ENCODE measurements around the gene DRAXIN. TPM values are rescaled to one million over a fixed set of nuclear protein-coding genes. Genes with fewer than 3 reads are reported as not detected.

DRAXIN gene
- total RNA-seq, 2 donors from 2014 or later = 0.35 TPM; not detected in 1

DNA sequence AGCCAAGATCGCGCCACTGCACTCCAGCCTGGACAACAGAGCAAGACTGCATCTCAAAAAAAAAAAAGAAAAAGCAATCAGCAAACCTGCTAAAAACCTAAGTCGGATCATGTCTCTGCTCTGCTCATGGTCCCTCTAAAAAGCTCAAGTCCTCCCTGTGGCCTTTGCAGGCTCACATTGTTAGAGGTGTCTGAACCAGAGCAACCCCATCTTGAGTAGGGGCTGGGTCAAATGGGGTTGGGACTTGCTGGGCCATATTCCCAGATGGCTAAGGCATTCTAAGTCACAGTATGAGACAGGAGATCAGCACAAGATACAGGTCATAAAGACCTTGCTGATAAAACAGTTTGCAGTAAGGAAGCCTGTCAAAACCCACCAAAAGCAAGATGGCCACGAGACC, 3.0 kb upstream of the DRAXIN start:
- DNase-seq (ENCODE audit: low spot score) (no peak), ATAC-seq (ENCODE audit: insufficient number of reproducible peaks, low FRiP score, low read depth) (no peak)
- Histone ChIP-seq H3K27me3 (replicated peaks; ENCODE audit: insufficient read depth) (peaks cover 8% of the 10 kb centered on the region), H3K4me3 (no peak overlapping the region), H3K36me3 (no peaks in the 10 kb centered on the region), H3K4me1 (ENCODE audit: control insufficient read depth in 1 of 2, low read depth in 2 of 2) (peaks cover 7 to 23% of the 10 kb centered on the region in 2 donors), H3K9me3 (no peaks in the 10 kb centered on the region), H3K27ac (no peak overlapping the region)
- TF ChIP-seq, protein P1, sequence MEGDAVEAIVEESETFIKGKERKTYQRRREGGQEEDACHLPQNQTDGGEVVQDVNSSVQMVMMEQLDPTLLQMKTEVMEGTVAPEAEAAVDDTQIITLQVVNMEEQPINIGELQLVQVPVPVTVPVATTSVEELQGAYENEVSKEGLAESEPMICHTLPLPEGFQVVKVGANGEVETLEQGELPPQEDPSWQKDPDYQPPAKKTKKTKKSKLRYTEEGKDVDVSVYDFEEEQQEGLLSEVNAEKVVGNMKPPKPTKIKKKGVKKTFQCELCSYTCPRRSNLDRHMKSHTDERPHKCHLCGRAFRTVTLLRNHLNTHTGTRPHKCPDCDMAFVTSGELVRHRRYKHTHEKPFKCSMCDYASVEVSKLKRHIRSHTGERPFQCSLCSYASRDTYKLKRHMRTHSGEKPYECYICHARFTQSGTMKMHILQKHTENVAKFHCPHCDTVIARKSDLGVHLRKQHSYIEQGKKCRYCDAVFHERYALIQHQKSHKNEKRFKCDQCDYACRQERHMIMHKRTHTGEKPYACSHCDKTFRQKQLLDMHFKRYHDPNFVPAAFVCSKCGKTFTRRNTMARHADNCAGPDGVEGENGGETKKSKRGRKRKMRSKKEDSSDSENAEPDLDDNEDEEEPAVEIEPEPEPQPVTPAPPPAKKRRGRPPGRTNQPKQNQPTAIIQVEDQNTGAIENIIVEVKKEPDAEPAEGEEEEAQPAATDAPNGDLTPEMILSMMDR (IDR thresholded peaks at IDR 0.05) = no peak

DNA sequence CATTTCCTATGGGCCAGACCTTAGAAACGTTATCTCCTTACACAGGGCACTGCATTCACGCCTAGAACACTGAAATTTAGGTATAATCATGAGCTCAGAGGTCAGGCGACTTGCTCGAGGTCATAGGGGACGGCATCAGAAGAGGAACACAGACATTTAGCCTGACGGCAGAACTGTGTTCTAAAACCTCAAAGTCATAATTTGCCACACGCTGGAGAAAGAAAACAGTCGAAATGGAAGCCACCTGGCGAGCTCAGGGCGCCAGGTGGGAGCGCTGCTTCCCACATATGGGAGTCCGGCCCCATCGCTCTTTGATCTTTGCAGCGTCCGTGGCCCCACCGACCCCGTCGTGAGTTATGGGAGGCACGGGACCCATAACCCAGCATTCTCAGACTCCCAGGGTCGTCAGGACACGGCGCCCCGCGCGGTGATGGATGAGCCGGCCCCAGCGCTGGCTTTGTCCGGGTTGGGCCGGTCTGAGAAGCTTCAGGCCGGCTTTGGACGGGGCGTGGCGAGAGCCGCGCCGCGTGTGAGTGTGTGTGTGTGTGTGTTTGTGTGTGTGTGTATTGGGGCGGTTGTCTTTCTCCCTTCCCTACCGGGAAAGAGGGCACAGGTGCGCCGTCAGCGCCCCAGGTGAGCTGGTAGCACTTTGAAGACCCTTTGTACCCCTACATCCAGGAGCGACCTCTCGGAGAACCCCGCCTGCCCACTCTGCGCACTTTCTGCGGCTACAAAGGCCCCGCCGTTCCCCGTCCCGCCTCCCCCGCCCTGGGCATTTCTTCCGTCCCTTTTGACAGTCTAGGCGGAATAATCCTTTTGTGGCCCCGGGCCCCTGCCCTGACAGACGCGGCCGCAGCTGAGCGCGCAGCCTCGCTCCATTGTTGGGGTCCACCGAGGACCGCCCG, 861 bp upstream of the DRAXIN start:
- Histone ChIP-seq H3K9me3 (no peaks in the 10 kb centered on the region), H3K4me1 (ENCODE audit: control insufficient read depth in 1 of 2, low read depth in 2 of 2) (peaks cover 10 to 28% of the 10 kb centered on the region in 2 donors), H3K4me3 (peak overlapping the region; percentile 52), H3K27ac (no peak overlapping the region), H3K27me3 (replicated peaks; ENCODE audit: insufficient read depth) (peaks cover 8% of the 10 kb centered on the region), H3K36me3 (no peaks in the 10 kb centered on the region)
- TF ChIP-seq, protein P1 (IDR thresholded peaks at IDR 0.05) = no peak
- DNase-seq (ENCODE audit: low spot score) (no peak), ATAC-seq (ENCODE audit: insufficient number of reproducible peaks, low FRiP score, low read depth) (no peak)

DNA sequence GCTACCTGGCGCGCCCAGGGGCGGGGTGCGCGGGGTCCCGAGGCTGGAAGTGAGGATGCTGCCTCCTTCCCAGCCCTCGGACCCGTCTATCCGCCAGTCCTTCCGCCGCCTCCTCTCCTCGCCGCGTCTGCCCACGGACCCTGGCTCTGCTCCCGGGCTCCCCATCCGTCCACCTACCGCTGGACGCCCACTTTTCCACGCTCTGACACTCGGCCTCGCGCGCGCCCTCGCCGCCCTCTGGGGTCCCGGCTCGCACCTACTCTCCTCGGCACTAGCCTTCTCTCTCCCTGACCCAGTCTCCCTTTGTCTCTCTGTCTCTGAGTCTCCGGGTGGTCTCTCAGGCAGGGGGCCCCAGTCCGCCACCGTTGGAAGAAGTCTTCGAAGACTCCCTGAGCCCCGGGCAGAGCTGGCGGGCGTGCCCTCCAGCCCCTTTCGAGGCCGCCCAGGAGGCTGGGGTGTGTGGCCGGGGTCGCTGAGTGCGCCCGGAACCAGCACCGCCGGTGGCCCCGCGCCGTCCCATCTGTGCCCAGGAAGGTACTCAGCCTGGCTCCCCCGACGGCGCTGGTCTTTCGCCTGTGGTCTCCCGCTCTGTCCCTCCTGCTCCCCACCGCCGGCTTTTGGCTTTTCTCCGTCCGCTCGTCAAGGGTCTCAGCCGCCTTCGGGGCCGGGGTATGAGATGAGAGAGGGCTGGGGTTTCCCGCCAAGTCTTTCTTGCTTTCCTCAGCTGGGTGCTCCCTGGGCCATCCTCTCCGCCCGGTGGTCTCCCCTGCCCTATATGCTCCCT, 610 bp downstream of the DRAXIN start:
- Histone ChIP-seq H3K4me3 (peak overlapping the region; percentile 52), H3K4me1 (ENCODE audit: control insufficient read depth in 1 of 2, low read depth in 2 of 2) (peaks cover 10 to 28% of the 10 kb centered on the region in 2 donors), H3K9me3 (no peaks in the 10 kb centered on the region), H3K27me3 (replicated peaks; ENCODE audit: insufficient read depth) (peaks cover 8% of the 10 kb centered on the region), H3K36me3 (no peaks in the 10 kb centered on the region), H3K27ac (no peak overlapping the region)
- TF ChIP-seq, protein P1 (IDR thresholded peaks at IDR 0.05) = no peak
- ATAC-seq (ENCODE audit: insufficient number of reproducible peaks, low FRiP score, low read depth) (no peak), DNase-seq (ENCODE audit: low spot score) (no peak)

DNA sequence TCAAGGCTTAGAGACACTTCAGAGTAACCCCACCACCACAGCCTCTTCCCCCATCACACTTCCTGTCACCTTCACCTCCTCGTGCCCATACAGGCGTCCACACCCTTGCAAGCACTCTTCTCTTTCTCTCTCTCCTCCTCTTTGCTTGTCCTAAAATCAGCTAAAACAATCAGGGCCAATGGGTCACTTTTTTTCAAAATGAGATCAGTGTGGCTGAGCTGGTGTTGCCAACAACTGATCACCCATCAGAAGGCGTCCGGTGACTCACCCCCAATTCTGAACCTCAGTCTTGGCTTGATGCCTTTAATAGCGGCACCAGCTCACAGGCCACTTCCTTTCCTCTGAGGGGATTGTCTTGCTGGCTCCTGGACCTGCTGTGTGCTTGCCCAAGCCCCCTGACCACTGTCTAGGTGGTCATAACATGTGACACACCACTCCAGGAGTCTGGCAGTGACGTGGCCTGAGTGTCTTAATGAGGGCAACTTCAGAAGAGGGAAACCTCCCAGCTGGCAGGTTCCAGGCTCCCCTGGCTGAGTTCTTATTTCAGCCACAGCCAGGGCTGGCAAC, 1.6 kb downstream of the DRAXIN start:
- H3K36me3 ChIP-seq = no peaks in the 10 kb centered on the region
- ATAC-seq (ENCODE audit: insufficient number of reproducible peaks, low FRiP score, low read depth) (peak; percentile 50), DNase-seq (ENCODE audit: low spot score) (peak; percentile 33)
- no peak overlapping the region for H3K4me3 ChIP-seq
- no peak overlapping the region for H3K27ac ChIP-seq
- H3K4me1 ChIP-seq (ENCODE audit: control insufficient read depth in 1 of 2, low read depth in 2 of 2) = peaks cover 10 to 28% of the 10 kb centered on the region in 2 donors
- TF ChIP-seq, protein P1 (IDR thresholded peaks at IDR 0.05) = no peak
- H3K9me3 ChIP-seq = no peaks in the 10 kb centered on the region
- H3K27me3 ChIP-seq (replicated peaks; ENCODE audit: insufficient read depth) = peaks cover 8% of the 10 kb centered on the region

DNA sequence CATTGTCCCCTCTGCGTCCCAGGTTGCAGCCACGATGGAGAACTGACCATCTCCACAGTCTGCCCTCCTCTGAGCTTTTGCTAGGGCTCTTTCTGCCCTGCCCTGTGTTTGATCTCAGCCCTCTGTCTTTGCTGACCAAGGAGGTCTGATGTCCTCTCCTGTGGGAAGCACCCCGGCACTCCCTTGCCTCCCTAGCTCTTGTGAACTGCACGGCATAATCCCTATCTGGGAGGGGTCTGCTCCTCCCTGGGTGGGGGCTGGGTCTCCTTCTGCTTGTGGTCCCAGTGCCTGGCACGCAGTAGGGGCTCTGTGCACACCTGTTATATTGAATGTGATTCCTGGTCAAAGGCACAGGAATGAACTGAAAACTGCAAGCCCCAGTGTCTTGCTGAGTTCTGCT, 2.4 kb downstream of the DRAXIN start:
- peaks cover 8% of the 10 kb centered on the region for H3K27me3 ChIP-seq (replicated peaks; ENCODE audit: insufficient read depth)
- peaks cover 10 to 28% of the 10 kb centered on the region in 2 donors for H3K4me1 ChIP-seq (ENCODE audit: control insufficient read depth in 1 of 2, low read depth in 2 of 2)
- no peaks in the 10 kb centered on the region for H3K9me3 ChIP-seq
- no peaks in the 10 kb centered on the region for H3K36me3 ChIP-seq
- no peak overlapping the region for H3K4me3 ChIP-seq
- ATAC-seq (ENCODE audit: insufficient number of reproducible peaks, low FRiP score, low read depth) (no peak), DNase-seq (ENCODE audit: low spot score) (no peak)
- H3K27ac ChIP-seq = no peak overlapping the region
- TF ChIP-seq, protein P1 (IDR thresholded peaks at IDR 0.05) = no peak

Data from thoracic aorta (tissue), 2 donors.